SK-N-SH (cell line): Measurements from ENCODE around the gene CACNA2D3. TPM values are rescaled to one million over a fixed set of nuclear protein-coding genes. Genes with fewer than 3 reads are reported as not detected.

Experiments used
- CTCF ChIA-PET: fragments of 300-600, 350-600 bp; formaldehyde crosslinking; extraction: SDS; loops from one replicate; lab custom pipeline; 2021; lab: Yijun Ruan, JAX
- POLR2A ChIA-PET: fragments of 350-600 bp; sonication (Branson Sonifier 250); formaldehyde crosslinking; extraction: SDS; loops from one replicate; lab custom pipeline; 2020; ENCODE audit warnings: antibody characterized with exemption, inconsistent platforms; lab: Yijun Ruan, JAX
- DNase-seq: peaks from one replicate; pipeline ENCODE4 v3.0.0; 2012
- H2AFZ ChIP-seq: fragments of 200-600 bp; sonication (generic); 2 replicates; pipeline ENCODE4 v1.8.1; 2016; ENCODE audit warnings: antibody characterized with exemption, mild to moderate bottlenecking, low read depth
- H3F3A ChIP-seq: fragments of 200-600 bp; sonication (generic); replicated peaks from 2 replicates; pipeline ENCODE3; 2016; ENCODE audit warnings: antibody characterized with exemption, mild to moderate bottlenecking; ENCODE audit not compliant: insufficient read depth
- H3K27ac ChIP-seq, 2 experiments: fragments of 200-500 bp in 1 of 2; fragments of 200-600 bp in 1 of 2; sonication (Bioruptor generic) in 1 of 2; sonication (generic), shearing (Covaris generic) in 1 of 2; 2 replicates each; pipeline versions ENCODE4 v1.5.1 to v1.6.1; 2014 to 2016; ENCODE audit warnings: low read depth in 2 of 2, inconsistent platforms in 1 of 2, low read length in 1 of 2, mild to moderate bottlenecking in 1 of 2, mixed read lengths in 1 of 2
- H3K27me3 ChIP-seq: fragments of 200-600 bp; sonication (generic), shearing (Covaris generic); 2 replicates; pipeline ENCODE4 v1.6.1; 2016; ENCODE audit warnings: mixed run types; ENCODE audit not compliant: insufficient read depth
- H3K36me3 ChIP-seq, 2 experiments: fragments of 200-500 bp in 1 of 2; fragments of 200-600 bp in 1 of 2; sonication (Bioruptor generic) in 1 of 2; sonication (generic) in 1 of 2; replicated peaks in 1 of 2; 2 replicates each; pipeline versions ENCODE3 to v1.5.1; 2014 to 2016; ENCODE audit warnings: low read length in 1 of 2, mild to moderate bottlenecking in 1 of 2; ENCODE audit not compliant: insufficient read depth in 2 of 2, control insufficient read depth in 1 of 2
- H3K4me1 ChIP-seq, 2 experiments: fragments of 200-500 bp in 1 of 2; fragments of 200-600 bp in 1 of 2; sonication (Bioruptor generic) in 1 of 2; sonication (generic), shearing (Covaris generic) in 1 of 2; 2 replicates each; pipeline versions ENCODE4 v1.5.1 to v1.6.1; 2014 to 2016; ENCODE audit warnings: low read depth in 1 of 2, low read length in 1 of 2, mixed run types in 1 of 2; ENCODE audit not compliant: insufficient read depth in 2 of 2, control insufficient read depth in 1 of 2
- H3K4me2 ChIP-seq: fragments of 200-600 bp; sonication (generic), shearing (Covaris generic); 2 replicates; pipeline ENCODE4 v1.6.1; 2017; ENCODE audit warnings: mixed run types
- H3K4me3 ChIP-seq, 2 experiments: fragments of 200-500 bp in 1 of 2; fragments of 200-600 bp in 1 of 2; sonication (Bioruptor generic) in 1 of 2; sonication (generic), shearing (Covaris generic) in 1 of 2; 2 replicates each; pipeline versions ENCODE4 v1.5.1 to v1.8.1; 2014 to 2016; ENCODE audit warnings: low read depth in 2 of 2, inconsistent platforms in 1 of 2, low read length in 1 of 2, mild to moderate bottlenecking in 1 of 2, mixed read lengths in 1 of 2, moderate library complexity in 1 of 2
- H3K79me2 ChIP-seq: fragments of 200-600 bp; sonication (generic); 2 replicates; pipeline ENCODE4 v1.8.1; 2017; ENCODE audit warnings: mild to moderate bottlenecking; ENCODE audit not compliant: insufficient read depth
- H3K9ac ChIP-seq: fragments of 200-600 bp; sonication (generic); 2 replicates; pipeline ENCODE4 v1.6.1; 2017; ENCODE audit warnings: mixed run types
- H3K9me2 ChIP-seq: fragments of 200-600 bp; sonication (generic); 2 replicates; pipeline ENCODE4 v1.6.1; 2017; ENCODE audit warnings: mixed run types
- H3K9me3 ChIP-seq: fragments of 200-600 bp; sonication (generic); 2 replicates; pipeline ENCODE4 v1.6.1; 2017; ENCODE audit warnings: mixed run types, mild to moderate bottlenecking, moderate library complexity
- H4K20me1 ChIP-seq: fragments of 200-600 bp; sonication (generic); 2 replicates; pipeline ENCODE4 v1.6.1; 2017; ENCODE audit warnings: mild to moderate bottlenecking, mixed run types; ENCODE audit not compliant: insufficient read depth
- CHD2 ChIP-seq: fragments of 150-350 bp; IDR thresholded peaks from 2 replicates; pipeline ENCODE4 v1.6.1; 2018; ENCODE audit warnings: low read length; ENCODE audit not compliant: partially characterized antibody
- ELF1 ChIP-seq: IDR thresholded peaks from 2 replicates; pipeline ENCODE4 v1.4.0; 2012
- EP300 ChIP-seq, 2 experiments: IDR thresholded peaks; 2 replicates each; pipeline versions ENCODE4 v1.4.0 to v1.6.1; 2012; ENCODE audit warnings: borderline replicate concordance in 1 of 2, low read depth in 1 of 2, low read length in 1 of 2
- EZH2phosphoT487 ChIP-seq: fragments of 200-600 bp; sonication (generic); IDR thresholded peaks from 2 replicates; pipeline ENCODE4 v1.6.1; 2017; ENCODE audit warnings: low read depth, mixed run types, mild to moderate bottlenecking, antibody characterized with exemption, moderate library complexity, borderline replicate concordance
- FOSL2 ChIP-seq: IDR thresholded peaks from 2 replicates; pipeline ENCODE4 v1.4.0; 2012; ENCODE audit warnings: low read depth, mild to moderate bottlenecking, moderate library complexity, borderline replicate concordance
- GABPA ChIP-seq: IDR thresholded peaks from 2 replicates; pipeline ENCODE4 v1.4.0; 2012; ENCODE audit warnings: low read depth, mild to moderate bottlenecking
- JUND ChIP-seq: IDR thresholded peaks from 2 replicates; pipeline ENCODE4 v1.4.0; 2012
- NFIC ChIP-seq: IDR thresholded peaks from 2 replicates; pipeline ENCODE4 v1.4.0; 2012; ENCODE audit warnings: borderline replicate concordance
- NRF1 ChIP-seq: IDR thresholded peaks from 2 replicates; pipeline ENCODE4 v1.6.1; 2012; ENCODE audit warnings: low read depth, mild to moderate bottlenecking, low read length
- POLR2AphosphoS5 ChIP-seq: IDR thresholded peaks from 2 replicates; pipeline ENCODE4 v1.6.1; 2012; ENCODE audit warnings: low read depth, low read length
- RAD21 ChIP-seq: IDR thresholded peaks from 2 replicates; pipeline ENCODE4 v1.6.1; 2012; ENCODE audit warnings: mild to moderate bottlenecking, low read length
- RFX5 ChIP-seq: IDR thresholded peaks from 2 replicates; pipeline ENCODE4 v1.6.1; 2012; ENCODE audit warnings: mild to moderate bottlenecking, improper control_type of control experiment, low read length
- RXRA ChIP-seq: IDR thresholded peaks from 2 replicates; pipeline ENCODE4 v1.4.0; 2012; ENCODE audit warnings: low read depth, mild to moderate bottlenecking, borderline replicate concordance
- SIN3A ChIP-seq: IDR thresholded peaks from 2 replicates; pipeline ENCODE4 v1.6.1; 2012; ENCODE audit warnings: low read depth, mild to moderate bottlenecking, low read length, moderate library complexity, borderline replicate concordance
- SMC3 ChIP-seq: IDR thresholded peaks from 2 replicates; pipeline ENCODE4 v1.6.1; 2012; ENCODE audit warnings: low read depth, low read length, improper control_type of control experiment
- TAF1 ChIP-seq: IDR thresholded peaks from 2 replicates; pipeline ENCODE4 v1.6.1; 2012; ENCODE audit warnings: low read depth, mild to moderate bottlenecking, low read length, moderate library complexity, borderline replicate concordance
- TCF12 ChIP-seq: IDR thresholded peaks from 2 replicates; pipeline ENCODE4 v1.4.0; 2012
- TEAD4 ChIP-seq: IDR thresholded peaks from 2 replicates; pipeline ENCODE4 v1.4.0; 2012; ENCODE audit warnings: mild to moderate bottlenecking, borderline replicate concordance; ENCODE audit not compliant: insufficient read depth
- WGBS: methylation state at CpG from one replicate; pipeline ENCODE4 v1.1.6; 2017; ENCODE audit warnings: low lambda C conversion rate; 5-methylcytosine and 5-hydroxymethylcytosine counted together
- polyA plus RNA-seq, 3 experiments: library from polyadenylated mRNA; depleted of rRNA; stranded (reverse); fragments of >200 nt; gene quantifications; 2 replicates each; pipeline ENCODE4 v1.2.3, GENCODE V29; 2012
- TF ChIP-seq, protein P1 (sequence below): IDR thresholded peaks from 2 replicates; pipeline ENCODE4; 2012
- TF ChIP-seq, protein P2 (sequence below): fragments of 150-350 bp; IDR thresholded peaks from 2 replicates; pipeline ENCODE4 v1.6.1; 2016; ENCODE audit warnings: mild to moderate bottlenecking, low read depth, low read length
- TF ChIP-seq, protein P3 (sequence below): IDR thresholded peaks from 2 replicates; pipeline ENCODE4 v1.4.0; 2012; ENCODE audit warnings: low read depth, borderline replicate concordance
- TF ChIP-seq, protein P4 (sequence below): IDR thresholded peaks from 2 replicates; pipeline ENCODE4 v1.4.0; 2012; ENCODE audit warnings: low read depth

CACNA2D3 gene
- polyA plus RNA-seq, 1 of the 3 experiments (the other 2 are of a cell fraction): 0.15 TPM

DNA sequence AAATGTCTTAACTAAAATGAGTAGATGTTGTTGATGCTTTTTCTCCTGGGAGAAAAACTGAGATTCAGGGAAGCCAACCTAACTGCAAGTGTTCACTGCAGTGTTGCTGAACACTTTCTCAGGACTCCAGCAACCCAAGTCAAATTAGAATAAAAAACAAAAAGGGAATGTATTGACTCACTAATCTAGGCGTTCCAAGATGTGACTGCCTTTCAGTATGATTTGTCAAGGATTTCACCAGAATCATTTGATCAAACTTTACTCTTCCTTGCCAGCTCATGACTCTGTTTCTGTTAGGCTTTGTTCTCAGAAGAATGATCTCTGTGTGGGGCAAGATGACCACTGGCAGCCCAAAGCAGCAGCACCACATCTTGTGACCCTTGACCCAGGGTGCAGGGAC, 364.0 kb downstream of the CACNA2D3 start:
- TF ChIP-seq RXRA (no peak), TAF1 (no peak), NRF1 (no peak), EP300 (IDR thresholded peaks at IDR 0.05; ENCODE audit: borderline replicate concordance in 1 of 2, low read depth in 1 of 2, low read length in 1 of 2) (no peak), EZH2phosphoT487 (no peak), POLR2AphosphoS5 (no peak), FOSL2 (no peak), RFX5 (no peak), RAD21 (no peak), SIN3A (no peak), ELF1 (no peak), CHD2 (no peak)
- TF ChIP-seq, protein P1, sequence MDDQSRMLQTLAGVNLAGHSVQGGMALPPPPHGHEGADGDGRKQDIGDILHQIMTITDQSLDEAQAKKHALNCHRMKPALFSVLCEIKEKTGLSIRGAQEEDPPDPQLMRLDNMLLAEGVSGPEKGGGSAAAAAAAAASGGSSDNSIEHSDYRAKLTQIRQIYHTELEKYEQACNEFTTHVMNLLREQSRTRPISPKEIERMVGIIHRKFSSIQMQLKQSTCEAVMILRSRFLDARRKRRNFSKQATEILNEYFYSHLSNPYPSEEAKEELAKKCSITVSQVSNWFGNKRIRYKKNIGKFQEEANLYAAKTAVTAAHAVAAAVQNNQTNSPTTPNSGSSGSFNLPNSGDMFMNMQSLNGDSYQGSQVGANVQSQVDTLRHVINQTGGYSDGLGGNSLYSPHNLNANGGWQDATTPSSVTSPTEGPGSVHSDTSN: no peak
- TF ChIP-seq, protein P2, sequence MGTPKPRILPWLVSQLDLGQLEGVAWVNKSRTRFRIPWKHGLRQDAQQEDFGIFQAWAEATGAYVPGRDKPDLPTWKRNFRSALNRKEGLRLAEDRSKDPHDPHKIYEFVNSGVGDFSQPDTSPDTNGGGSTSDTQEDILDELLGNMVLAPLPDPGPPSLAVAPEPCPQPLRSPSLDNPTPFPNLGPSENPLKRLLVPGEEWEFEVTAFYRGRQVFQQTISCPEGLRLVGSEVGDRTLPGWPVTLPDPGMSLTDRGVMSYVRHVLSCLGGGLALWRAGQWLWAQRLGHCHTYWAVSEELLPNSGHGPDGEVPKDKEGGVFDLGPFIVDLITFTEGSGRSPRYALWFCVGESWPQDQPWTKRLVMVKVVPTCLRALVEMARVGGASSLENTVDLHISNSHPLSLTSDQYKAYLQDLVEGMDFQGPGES: no peak
- TF ChIP-seq, all 33 proteins: peak for 0
- Histone ChIP-seq H3K4me2 (no peak overlapping the region), H3F3A (no peaks in the 10 kb centered on the region), H3K9ac (no peak overlapping the region), H3K27me3 (no peaks in the 10 kb centered on the region), H3K9me2 (no peaks in the 10 kb centered on the region), H3K4me1 (no peaks in the 10 kb centered on the region), H3K27ac (no peak overlapping the region), H3K4me3 (no peak overlapping the region), H3K36me3 (no peaks in the 10 kb centered on the region), H3K9me3 (no peaks in the 10 kb centered on the region), H2AFZ (no peak overlapping the region), H3K79me2 (no peaks in the 10 kb centered on the region), H4K20me1 (no peaks in the 10 kb centered on the region)
- ChIA-PET POLR2A (no interaction called here), CTCF (no interaction called here)
- WGBS: 0% methylated on average over 1 of the region's 1 CpG
- no peak for DNase-seq

DNA sequence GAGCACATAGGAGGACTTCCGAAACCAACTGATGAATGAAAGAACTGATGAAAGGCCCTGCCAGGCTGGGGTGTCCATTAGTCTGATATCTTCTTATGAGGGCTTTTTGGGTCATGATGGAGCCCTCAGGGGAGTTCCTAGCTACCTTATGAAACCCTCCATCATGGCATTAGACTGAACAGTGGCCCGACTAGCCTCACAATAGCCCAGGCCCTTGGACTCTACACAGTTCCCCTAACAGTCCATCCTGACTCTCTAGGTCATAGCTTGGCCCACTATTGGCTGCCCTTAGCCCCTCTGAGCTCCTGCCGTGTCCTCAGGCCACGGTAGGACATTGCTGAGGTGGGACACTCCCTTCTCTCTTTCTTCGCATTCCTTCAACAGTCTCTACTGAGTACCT, 365.9 kb downstream of the CACNA2D3 start:
- Histone ChIP-seq H3K4me3 (no peak overlapping the region), H3K27me3 (no peaks in the 10 kb centered on the region), H3K36me3 (no peaks in the 10 kb centered on the region), H3K27ac (no peak overlapping the region), H2AFZ (no peak overlapping the region), H3K79me2 (no peaks in the 10 kb centered on the region), H3K9ac (no peak overlapping the region), H3K9me3 (no peaks in the 10 kb centered on the region), H3K9me2 (no peaks in the 10 kb centered on the region), H3F3A (no peaks in the 10 kb centered on the region), H4K20me1 (no peaks in the 10 kb centered on the region), H3K4me1 (no peaks in the 10 kb centered on the region), H3K4me2 (no peak overlapping the region)
- ChIA-PET CTCF (no interaction called here), POLR2A (no interaction called here)
- DNase-seq: no peak
- 29% methylated on average over 5 of the region's 5 CpGs for WGBS
- no peak for TF ChIP-seq FOSL2
- TF ChIP-seq, protein P3, sequence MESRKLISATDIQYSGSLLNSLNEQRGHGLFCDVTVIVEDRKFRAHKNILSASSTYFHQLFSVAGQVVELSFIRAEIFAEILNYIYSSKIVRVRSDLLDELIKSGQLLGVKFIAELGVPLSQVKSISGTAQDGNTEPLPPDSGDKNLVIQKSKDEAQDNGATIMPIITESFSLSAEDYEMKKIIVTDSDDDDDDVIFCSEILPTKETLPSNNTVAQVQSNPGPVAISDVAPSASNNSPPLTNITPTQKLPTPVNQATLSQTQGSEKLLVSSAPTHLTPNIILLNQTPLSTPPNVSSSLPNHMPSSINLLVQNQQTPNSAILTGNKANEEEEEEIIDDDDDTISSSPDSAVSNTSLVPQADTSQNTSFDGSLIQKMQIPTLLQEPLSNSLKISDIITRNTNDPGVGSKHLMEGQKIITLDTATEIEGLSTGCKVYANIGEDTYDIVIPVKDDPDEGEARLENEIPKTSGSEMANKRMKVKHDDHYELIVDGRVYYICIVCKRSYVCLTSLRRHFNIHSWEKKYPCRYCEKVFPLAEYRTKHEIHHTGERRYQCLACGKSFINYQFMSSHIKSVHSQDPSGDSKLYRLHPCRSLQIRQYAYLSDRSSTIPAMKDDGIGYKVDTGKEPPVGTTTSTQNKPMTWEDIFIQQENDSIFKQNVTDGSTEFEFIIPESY: no peak
- TF ChIP-seq, protein P1: no peak
- TF ChIP-seq, protein P2: no peak
- no peak for TF ChIP-seq SIN3A
- no peak for TF ChIP-seq SMC3
- no peak for TF ChIP-seq ELF1
- TF ChIP-seq TCF12: no peak
- no peak for TF ChIP-seq NFIC
- no peak for TF ChIP-seq EP300 (IDR thresholded peaks at IDR 0.05; ENCODE audit: borderline replicate concordance in 1 of 2, low read depth in 1 of 2, low read length in 1 of 2)
- TF ChIP-seq, protein P4, sequence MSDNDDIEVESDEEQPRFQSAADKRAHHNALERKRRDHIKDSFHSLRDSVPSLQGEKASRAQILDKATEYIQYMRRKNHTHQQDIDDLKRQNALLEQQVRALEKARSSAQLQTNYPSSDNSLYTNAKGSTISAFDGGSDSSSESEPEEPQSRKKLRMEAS: no peak
- TF ChIP-seq TEAD4: no peak
- TF ChIP-seq GABPA: no peak
- TF ChIP-seq JUND: no peak
- no peak for TF ChIP-seq EZH2phosphoT487
